Right hindlimb (tissue), 1 donor: ENCODE results near the gene CRLF3.
"Not testable (repeated sequence)": the region's sequence is repeated elsewhere in the genome, so short reads cannot be mapped to it uniquely, and the experiment has no call there.

Experiments used
- DNase-seq: peaks from one replicate; pipeline ENCODE4 v3.0.0-alpha.2; 2018

The CRLF3 gene

GRCh38 chr17:30735206-30735605, 89.3 kb downstream of the CRLF3 start:
- not testable (repeated sequence) for DNase-seq

- DNase-seq: not testable (repeated sequence)
Measured at GRCh38 chr17:30734153-30734552, 90.3 kb downstream of the CRLF3 start.
